Measurements from ENCODE around the gene ABCG1. TPM values are rescaled to one million over a fixed set of nuclear protein-coding genes. Genes with fewer than 3 reads are reported as not detected.

Gene ABCG1
- total RNA-seq, 4 donors from 2014 or later, result 33.0 to 68.5 (median 40.8) TPM

- no peaks in the 10 kb centered on the region for H3K9me3 ChIP-seq
- H3K36me3 ChIP-seq, result no peaks in the 10 kb centered on the region
- H3K27ac ChIP-seq, result no peak overlapping the region
- no peak for TF ChIP-seq POLR2A (IDR thresholded peaks at IDR 0.05)
- no peak for TF ChIP-seq CTCF (IDR thresholded peaks at IDR 0.05)
- H3K4me3 ChIP-seq, result no peak overlapping the region
- no peaks in the 10 kb centered on the region for H3K4me1 ChIP-seq
- no peaks in the 10 kb centered on the region for H3K27me3 ChIP-seq
- DNase-seq, result no peak
Measured at GRCh38 chr21:42343963-42344510, 125.1 kb downstream of the ABCG1 start.

DNA sequence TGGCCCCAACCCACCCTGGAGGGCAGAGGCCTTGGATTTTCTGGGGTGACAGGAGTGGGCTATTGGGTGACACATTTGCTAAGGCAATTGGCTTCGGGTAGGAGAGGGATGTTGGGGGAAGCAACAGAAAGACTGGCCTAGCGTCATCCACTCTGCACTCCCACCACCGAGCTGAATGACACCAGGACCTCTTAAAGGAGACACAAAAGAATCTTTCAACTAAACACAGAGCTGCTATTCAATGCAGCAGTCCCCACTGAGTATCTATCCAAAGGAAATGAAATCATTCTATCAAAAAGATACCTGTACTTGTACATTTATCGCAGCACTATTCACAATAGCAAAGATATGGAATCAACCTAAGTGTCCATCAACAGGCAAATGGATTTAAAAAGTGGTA, 125.7 kb downstream of the ABCG1 start:
- Histone ChIP-seq H3K27ac (no peak overlapping the region), H3K4me1 (no peaks in the 10 kb centered on the region), H3K9me3 (no peaks in the 10 kb centered on the region), H3K27me3 (no peaks in the 10 kb centered on the region), H3K36me3 (no peaks in the 10 kb centered on the region), H3K4me3 (no peak overlapping the region)
- no peak for TF ChIP-seq CTCF (IDR thresholded peaks at IDR 0.05)
- no peak for TF ChIP-seq POLR2A (IDR thresholded peaks at IDR 0.05)
- no peak for DNase-seq

GRCh38 chr21:42346441-42346840, 127.5 kb downstream of the ABCG1 start:
- no peaks in the 10 kb centered on the region for H3K36me3 ChIP-seq
- H3K9me3 ChIP-seq, result no peaks in the 10 kb centered on the region
- no peak overlapping the region for H3K27ac ChIP-seq
- H3K4me3 ChIP-seq, result no peak overlapping the region
- H3K4me1 ChIP-seq, result no peaks in the 10 kb centered on the region
- no peak for DNase-seq
- no peak for TF ChIP-seq CTCF (IDR thresholded peaks at IDR 0.05)
- TF ChIP-seq POLR2A (IDR thresholded peaks at IDR 0.05), result no peak
- no peaks in the 10 kb centered on the region for H3K27me3 ChIP-seq

Small RNA genes within 50 kb of the gene (small RNA-seq; reads per million reads assigned to genes)
- gene RNA5SP492, result 0 reads per million in 2 donors

Other genes starting within 250 kb of the ABCG1 start
- gene ZBTB21, start 208.8 kb upstream of the ABCG1 start, total RNA-seq, result 10 to 100 TPM in 2 of 4 donors, 1 to 10 TPM in 2; 6.1 to 20.4 (median 14.1) TPM
- under 1 TPM in 3 of 4 donors, not detected in 1; 0.53 to 0.95 (median 0.83) TPM for gene UMODL1, start 147.8 kb upstream of the ABCG1 start, total RNA-seq
- 1,000 to 10,000 TPM in 1 of 4 donors, 100 to 1,000 TPM in 3; 178 to 1,063 (median 636) TPM for gene TFF3, start 96.3 kb downstream of the ABCG1 start, total RNA-seq
- 1 to 10 TPM in 1 of 4 donors, not detected in 3; 6.7 TPM for gene TFF2, start 131.9 kb downstream of the ABCG1 start, total RNA-seq
- gene TFF1, start 147.4 kb downstream of the ABCG1 start, total RNA-seq, result 100 to 1,000 TPM in 2 of 4 donors, 10 to 100 TPM in 1, not detected in 1; 32.4 to 136 (median 103) TPM
- 1 to 10 TPM in 1 of 4 donors, under 1 TPM in 1, not detected in 2; 0.54 to 2.5 TPM for gene TMPRSS3, start 176.9 kb downstream of the ABCG1 start, total RNA-seq
- gene UBASH3A, start 184.8 kb downstream of the ABCG1 start, total RNA-seq, result 10 to 100 TPM in 1 of 4 donors, 1 to 10 TPM in 3; 3.9 to 14.0 (median 5.3) TPM

All from Peyer's patch (tissue), 4 donors.